Stimulated activated naive CD8-positive, alpha-beta T cell treated with anti-CD3 and anti-CD28 coated beads, Interleukin-15, Interleukin-2, amounts not matched to agents 100 ng/mL and 50 ng/mL, for 24 hours (primary cell): ENCODE measurements around the gene HPCA.

ENCODE experiments used
- H3K27ac Mint-ChIP-seq: one replicate; pipeline ENCODE4 v1.8.0; 2021; ENCODE audit warnings: mild to moderate bottlenecking, mixed read lengths
- H3K27me3 Mint-ChIP-seq: one replicate; pipeline ENCODE4 v1.8.0; 2021; ENCODE audit warnings: mixed read lengths
- H3K36me3 Mint-ChIP-seq: one replicate; pipeline ENCODE4 v1.8.0; 2021; ENCODE audit warnings: low read depth, mixed read lengths
- H3K4me1 Mint-ChIP-seq: one replicate; pipeline ENCODE4 v1.8.0; 2021; ENCODE audit warnings: low read depth, mixed read lengths
- H3K4me3 Mint-ChIP-seq: one replicate; pipeline ENCODE4 v1.8.0; 2021; ENCODE audit warnings: mild to moderate bottlenecking, mixed read lengths
- H3K9me3 Mint-ChIP-seq: one replicate; pipeline ENCODE4 v1.8.0; 2021; ENCODE audit warnings: mixed read lengths

Gene HPCA

GRCh38 chr1:32891630-32892029 lies 5.3 kb downstream of the HPCA start:
- no peak overlapping the region for H3K27ac Mint-ChIP-seq
- no peaks in the 10 kb centered on the region for H3K36me3 Mint-ChIP-seq
- peaks cover 5% of the 10 kb centered on the region for H3K4me1 Mint-ChIP-seq
- no peak overlapping the region for H3K4me3 Mint-ChIP-seq
- no peaks in the 10 kb centered on the region for H3K9me3 Mint-ChIP-seq
- H3K27me3 Mint-ChIP-seq = peaks cover 57% of the 10 kb centered on the region

- Mint-ChIP-seq H3K27ac (no peak overlapping the region), H3K4me3 (peak overlapping the region; percentile 59), H3K4me1 (peaks cover 5% of the 10 kb centered on the region), H3K36me3 (no peaks in the 10 kb centered on the region), H3K9me3 (no peaks in the 10 kb centered on the region), H3K27me3 (peaks cover 52% of the 10 kb centered on the region)
Observed at GRCh38 chr1:32892368-32893197, 6.3 kb downstream of the HPCA start.

DNA sequence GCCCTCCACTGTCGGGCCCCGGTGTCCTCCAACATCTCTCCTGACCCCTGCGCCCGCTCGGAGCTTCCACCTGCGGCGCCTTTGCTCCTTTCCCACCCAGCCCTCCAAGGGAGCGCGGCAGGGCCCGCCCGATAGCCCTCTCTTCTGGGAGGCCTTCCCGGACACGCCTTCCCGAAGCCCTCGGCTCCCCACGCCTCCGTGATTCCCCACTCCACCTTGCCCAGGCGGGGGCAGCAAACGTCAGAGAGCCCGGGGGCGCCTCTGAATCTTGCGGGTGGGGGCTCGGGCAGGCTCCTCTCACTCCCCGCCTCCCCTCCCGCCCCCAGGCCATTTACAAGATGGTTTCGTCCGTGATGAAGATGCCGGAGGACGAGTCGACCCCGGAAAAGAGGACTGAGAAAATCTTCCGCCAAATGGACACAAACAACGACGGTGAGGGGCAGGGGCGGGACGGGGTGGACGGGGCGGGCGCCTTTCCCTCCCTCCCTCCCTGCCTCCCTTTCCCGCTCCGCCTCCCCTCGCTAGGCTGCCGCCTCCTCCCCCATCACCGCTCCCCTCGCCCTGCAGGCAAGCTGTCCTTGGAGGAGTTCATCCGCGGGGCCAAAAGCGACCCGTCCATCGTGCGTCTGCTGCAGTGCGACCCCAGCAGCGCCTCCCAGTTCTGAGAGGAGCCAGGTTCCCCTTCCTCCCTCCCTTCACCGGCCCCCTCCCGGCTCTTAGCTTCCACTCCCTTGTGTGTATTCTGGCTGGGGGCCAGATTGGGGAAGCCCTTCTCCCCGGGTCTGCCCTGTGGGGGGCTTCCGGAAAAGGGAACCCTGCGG lies 7.1 kb downstream of the HPCA start:
- H3K4me3 Mint-ChIP-seq = peak overlapping the region; percentile 59

GRCh38 chr1:32894019-32894600 lies 7.8 kb downstream of the HPCA start:
- no peaks in the 10 kb centered on the region for H3K36me3 Mint-ChIP-seq
- peaks cover 49% of the 10 kb centered on the region for H3K27me3 Mint-ChIP-seq
- H3K9me3 Mint-ChIP-seq = no peaks in the 10 kb centered on the region
- H3K27ac Mint-ChIP-seq = no peak overlapping the region
- H3K4me3 Mint-ChIP-seq = no peak overlapping the region
- H3K4me1 Mint-ChIP-seq = peaks cover 5% of the 10 kb centered on the region

More for the DNA sequence above, 7.1 kb downstream of the HPCA start:
- no peak overlapping the region for H3K27ac Mint-ChIP-seq
- H3K9me3 Mint-ChIP-seq = no peaks in the 10 kb centered on the region
- H3K4me1 Mint-ChIP-seq = peaks cover 5% of the 10 kb centered on the region
- peaks cover 47% of the 10 kb centered on the region for H3K27me3 Mint-ChIP-seq
- no peaks in the 10 kb centered on the region for H3K36me3 Mint-ChIP-seq

DNA sequence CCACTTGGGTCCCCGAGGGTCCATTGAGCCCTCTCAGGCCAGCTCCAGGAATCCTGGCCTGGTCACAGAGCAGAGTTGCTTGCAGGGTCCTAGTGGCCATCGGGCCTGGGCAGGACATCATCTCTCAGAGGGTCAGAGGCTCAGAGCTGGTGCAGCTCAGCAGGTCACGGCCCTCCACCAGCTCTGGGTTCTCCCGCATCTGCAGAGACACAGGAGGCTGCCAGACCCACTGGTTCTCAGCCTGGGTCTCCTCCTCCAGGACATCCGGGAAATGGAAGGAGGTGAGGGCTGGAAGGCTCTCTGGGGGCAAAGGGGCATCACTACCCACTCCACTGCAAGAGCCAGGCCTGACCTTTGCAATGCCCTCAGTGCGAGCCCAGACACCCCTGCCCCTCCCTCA lies 8.4 kb downstream of the HPCA start:
- H3K36me3 Mint-ChIP-seq = no peaks in the 10 kb centered on the region
- peaks cover 5% of the 10 kb centered on the region for H3K4me1 Mint-ChIP-seq
- H3K4me3 Mint-ChIP-seq = no peak overlapping the region
- no peak overlapping the region for H3K27ac Mint-ChIP-seq
- no peaks in the 10 kb centered on the region for H3K9me3 Mint-ChIP-seq
- H3K27me3 Mint-ChIP-seq = peaks cover 47% of the 10 kb centered on the region

DNA sequence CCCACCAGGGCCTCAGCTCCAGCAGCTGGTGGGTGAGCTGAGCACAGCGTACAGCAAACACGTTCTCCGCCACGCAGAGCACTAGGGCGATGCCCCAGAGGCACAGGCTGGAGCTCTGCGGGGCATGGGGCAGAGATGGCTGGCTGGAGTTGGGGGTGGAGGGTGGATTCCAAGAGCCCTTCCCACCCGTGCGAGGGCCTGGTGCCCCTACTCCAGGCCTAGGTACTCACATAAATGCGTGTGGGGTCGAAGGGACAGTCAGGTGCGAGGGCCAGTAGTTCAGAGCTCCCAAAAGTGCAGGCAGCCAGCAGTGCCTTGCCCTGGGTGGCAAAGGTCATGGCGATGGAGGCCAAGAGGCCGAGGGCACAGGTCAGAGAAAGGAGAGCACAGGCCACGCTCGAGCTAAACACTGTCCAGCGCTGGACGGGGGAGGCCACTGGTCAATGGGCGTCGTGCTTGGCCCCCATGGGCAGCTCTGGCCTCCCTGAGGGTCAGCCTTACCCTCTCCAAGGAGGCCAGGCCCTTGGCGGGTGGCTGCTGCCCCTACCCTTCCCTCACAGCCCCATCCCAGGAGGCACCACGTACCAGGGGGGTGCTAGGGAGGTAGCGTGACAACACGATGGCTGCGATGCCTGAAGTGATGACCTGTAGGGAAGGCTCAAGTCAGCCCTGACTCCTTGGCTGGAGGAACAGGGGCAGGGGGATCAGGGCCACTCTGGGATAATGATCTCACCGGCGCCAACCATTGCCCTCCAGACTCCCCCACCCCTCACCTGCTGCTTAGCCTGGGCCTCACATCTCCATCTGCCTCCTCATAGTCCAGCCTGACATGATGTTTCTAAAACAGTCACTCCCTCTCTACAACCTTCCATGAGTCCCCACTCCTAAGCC lies 9.3 kb downstream of the HPCA start:
- Mint-ChIP-seq H3K27ac (no peak overlapping the region), H3K36me3 (no peaks in the 10 kb centered on the region), H3K4me1 (peaks cover 7% of the 10 kb centered on the region), H3K4me3 (no peak overlapping the region), H3K27me3 (peaks cover 47% of the 10 kb centered on the region), H3K9me3 (no peaks in the 10 kb centered on the region)

GRCh38 chr1:32896451-32896850 lies 10.2 kb downstream of the HPCA start:
- H3K27ac Mint-ChIP-seq = no peak overlapping the region
- no peaks in the 10 kb centered on the region for H3K9me3 Mint-ChIP-seq
- no peaks in the 10 kb centered on the region for H3K36me3 Mint-ChIP-seq
- H3K4me3 Mint-ChIP-seq = no peak overlapping the region
- peaks cover 45% of the 10 kb centered on the region for H3K27me3 Mint-ChIP-seq
- peaks cover 10% of the 10 kb centered on the region for H3K4me1 Mint-ChIP-seq

- Mint-ChIP-seq H3K36me3 (no peaks in the 10 kb centered on the region), H3K9me3 (no peaks in the 10 kb centered on the region), H3K27ac (no peak overlapping the region), H3K4me3 (no peak overlapping the region), H3K4me1 (peaks cover 11% of the 10 kb centered on the region), H3K27me3 (peaks cover 47% of the 10 kb centered on the region)
Observed at GRCh38 chr1:32897082-32898049, 11.1 kb downstream of the HPCA start.

DNA sequence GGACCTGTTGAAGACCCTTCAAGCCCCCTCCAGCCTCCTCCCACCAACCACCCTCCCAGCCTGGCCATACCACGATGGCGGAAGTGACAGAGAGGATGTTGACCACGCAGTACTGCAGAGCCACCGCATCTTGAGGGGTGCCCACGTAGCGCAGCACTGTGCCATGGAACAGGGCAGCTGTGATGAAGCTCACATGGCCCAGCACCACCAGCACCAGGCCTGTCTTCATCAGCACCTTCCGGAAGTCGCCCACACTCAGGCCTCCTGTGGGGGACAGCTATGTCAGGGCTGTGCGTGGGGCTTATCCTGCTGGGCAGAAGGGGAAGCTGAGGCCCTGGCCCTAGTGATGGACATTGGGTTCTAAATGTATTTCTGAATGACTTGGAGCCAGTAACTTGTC lies 11.8 kb downstream of the HPCA start:
- Mint-ChIP-seq H3K4me3 (no peak overlapping the region), H3K4me1 (peaks cover 8% of the 10 kb centered on the region), H3K9me3 (no peaks in the 10 kb centered on the region), H3K27ac (no peak overlapping the region), H3K36me3 (no peaks in the 10 kb centered on the region), H3K27me3 (peaks cover 49% of the 10 kb centered on the region)

DNA sequence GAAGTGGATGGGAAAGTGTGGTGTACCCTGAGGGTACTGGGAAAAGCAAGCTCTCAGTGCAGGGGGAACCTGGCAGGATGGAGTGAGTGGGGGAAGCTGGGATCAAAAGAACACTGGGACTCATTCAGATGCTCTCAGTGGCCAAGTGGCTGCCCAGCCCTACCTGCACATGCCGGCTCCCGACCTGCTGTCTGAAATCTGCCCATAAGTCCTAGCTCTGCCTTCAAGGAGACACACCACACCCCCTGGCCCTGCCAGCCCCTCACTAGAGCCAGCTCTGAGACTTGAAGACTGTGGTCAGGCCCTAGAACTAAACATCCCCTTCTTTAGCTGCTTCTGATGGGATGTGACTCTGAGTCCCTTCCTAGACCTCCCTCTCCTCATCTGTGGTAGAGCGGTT lies 12.7 kb downstream of the HPCA start:
- Mint-ChIP-seq H3K4me1 (peaks cover 8% of the 10 kb centered on the region), H3K9me3 (no peaks in the 10 kb centered on the region), H3K4me3 (no peak overlapping the region), H3K36me3 (no peaks in the 10 kb centered on the region), H3K27ac (no peak overlapping the region), H3K27me3 (peaks cover 53% of the 10 kb centered on the region)

GRCh38 chr1:32899586-32900296 lies 13.4 kb downstream of the HPCA start:
- H3K4me3 Mint-ChIP-seq = no peak overlapping the region
- H3K27me3 Mint-ChIP-seq = peaks cover 53% of the 10 kb centered on the region
- no peak overlapping the region for H3K27ac Mint-ChIP-seq
- H3K9me3 Mint-ChIP-seq = no peaks in the 10 kb centered on the region
- no peaks in the 10 kb centered on the region for H3K36me3 Mint-ChIP-seq
- H3K4me1 Mint-ChIP-seq = peaks cover 8% of the 10 kb centered on the region

- Mint-ChIP-seq H3K27ac (no peak overlapping the region), H3K9me3 (no peaks in the 10 kb centered on the region), H3K27me3 (peaks cover 56% of the 10 kb centered on the region), H3K4me3 (peak overlapping the region; percentile 63), H3K4me1 (peaks cover 8% of the 10 kb centered on the region), H3K36me3 (no peaks in the 10 kb centered on the region)
Observed at GRCh38 chr1:32900371-32900955, 14.2 kb downstream of the HPCA start.
